Measurements from ENCODE around the gene BEGAIN.

The BEGAIN gene

GRCh38 chr14:100503251-100503650 lies 84.0 kb downstream of the BEGAIN start:
- no peak for DNase-seq

DNA sequence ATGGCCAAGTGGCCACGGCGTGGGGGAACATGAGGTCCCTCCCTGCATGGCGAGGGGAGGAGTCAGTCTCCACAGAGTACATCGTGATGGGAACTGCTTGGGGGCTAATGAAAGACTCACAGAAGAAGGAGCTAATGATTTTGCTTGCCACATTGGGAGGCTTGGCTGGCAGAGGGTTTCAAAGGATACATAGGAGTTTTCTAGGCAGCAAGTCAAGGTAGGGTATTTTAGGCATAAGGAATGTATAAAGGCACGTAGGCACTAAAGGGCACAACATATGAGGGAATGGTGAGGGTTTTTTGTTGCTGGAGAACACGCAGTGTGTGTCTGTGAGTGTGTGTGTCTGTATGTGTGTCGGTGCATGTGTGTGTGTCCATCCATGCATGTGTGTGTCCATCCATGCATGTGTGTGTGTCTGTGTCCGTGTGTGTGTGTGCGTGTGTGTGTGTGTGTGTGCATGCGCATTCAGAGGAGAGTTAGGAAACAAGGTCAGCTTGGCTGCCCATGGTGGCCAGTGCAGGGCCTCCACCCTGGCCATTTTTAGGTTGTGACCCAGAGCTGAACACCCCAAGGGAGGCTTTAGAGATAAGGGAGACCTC lies 84.5 kb downstream of the BEGAIN start:
- no peak for DNase-seq

- DNase-seq: no peak
Observed at GRCh38 chr14:100500128-100500527, 87.1 kb downstream of the BEGAIN start.

GRCh38 chr14:100498068-100498467 lies 89.1 kb downstream of the BEGAIN start:
- DNase-seq: no peak

DNA sequence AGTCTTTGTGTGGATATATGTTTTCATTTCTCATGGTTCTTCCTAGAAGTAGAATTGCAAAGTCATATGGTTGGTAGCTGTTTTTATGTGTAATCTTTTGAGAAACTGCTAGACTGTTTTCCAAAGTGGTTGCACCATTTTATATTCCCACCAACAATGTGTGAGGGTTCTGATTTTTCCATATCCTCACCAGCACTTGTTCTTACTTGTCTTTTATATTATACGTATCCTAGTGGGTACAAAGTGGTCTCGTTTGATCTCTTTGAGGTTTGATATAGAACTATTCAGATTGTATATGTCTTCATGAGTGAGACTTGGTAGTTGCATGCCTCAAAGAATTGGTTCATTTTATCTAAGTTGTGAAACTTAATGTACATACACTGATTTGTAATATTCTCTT lies 91.3 kb downstream of the BEGAIN start:
- DNase-seq: no peak

DNA sequence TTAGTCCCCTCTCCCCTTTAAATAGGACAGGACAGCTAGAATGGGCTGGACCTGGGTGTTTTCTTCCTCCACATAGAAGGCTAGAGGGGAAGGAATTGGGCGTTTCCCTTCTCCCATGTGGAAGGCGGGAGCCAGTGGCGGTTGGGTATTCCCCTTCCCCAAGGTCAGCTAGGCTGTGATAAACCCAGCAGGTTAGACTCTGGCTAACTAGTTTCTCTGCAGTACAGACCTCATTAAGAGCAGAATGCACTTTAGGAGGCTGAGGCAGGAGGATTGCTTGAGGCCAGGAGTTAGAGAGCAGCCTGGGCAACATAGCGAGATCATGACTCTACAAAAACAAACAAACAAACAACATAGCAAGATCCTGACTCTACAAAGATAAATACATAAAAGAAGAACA lies 92.6 kb downstream of the BEGAIN start:
- DNase-seq: no peak

DNA sequence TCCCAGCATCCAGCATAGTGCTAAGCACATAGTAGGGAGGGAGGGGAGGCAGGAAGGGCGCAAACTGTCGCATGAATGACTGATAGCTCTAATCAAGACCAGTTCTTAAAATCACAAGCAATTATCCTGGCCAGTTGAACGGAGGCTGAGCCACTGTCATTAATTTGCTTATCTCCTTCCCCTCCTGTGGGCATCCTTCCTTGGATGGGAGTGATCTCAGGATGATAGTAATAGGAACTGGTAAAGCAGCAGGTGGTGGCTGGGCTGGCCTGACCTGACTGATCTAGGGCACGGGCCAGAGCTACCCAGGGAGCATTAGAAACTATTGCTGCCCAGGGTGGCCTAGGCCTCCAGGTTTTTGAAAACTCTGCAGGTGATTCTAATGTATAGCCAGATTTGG lies 97.0 kb downstream of the BEGAIN start:
- DNase-seq: no peak

GRCh38 chr14:100488057-100488456 lies 99.2 kb downstream of the BEGAIN start:
- DNase-seq: no peak

GRCh38 chr14:100487304-100487703 lies 99.9 kb downstream of the BEGAIN start:
- no peak for DNase-seq

Measured in stimulated activated CD4-positive, alpha-beta T cell treated with anti-CD3 and anti-CD28 coated beads, Interleukin-2, amount 100 ng/mL, for 48 hours (primary cell).